ENCODE results near the gene MAP1LC3B2.
"Not testable (repeated sequence)": the region's sequence is repeated elsewhere in the genome, so short reads cannot be mapped to it uniquely, and the experiment has no call there.

DNA sequence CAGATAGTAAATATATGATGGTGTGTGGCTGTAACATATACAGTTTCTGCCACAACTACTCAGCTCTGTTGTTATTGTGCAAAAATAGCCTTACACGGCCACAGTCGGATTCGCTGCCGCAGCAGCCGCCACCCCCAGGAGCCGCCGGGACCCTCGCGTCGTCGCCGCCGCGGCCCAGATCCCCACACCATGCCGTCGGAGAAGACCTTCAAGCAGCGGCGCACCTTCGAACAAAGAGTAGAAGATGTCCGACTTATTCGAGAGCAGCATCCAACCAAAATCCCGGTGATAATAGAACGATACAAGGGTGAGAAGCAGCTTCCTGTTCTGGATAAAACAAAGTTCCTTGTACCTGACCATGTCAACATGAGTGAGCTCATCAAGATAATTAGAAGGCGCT is 16.6 kb downstream of the MAP1LC3B2 start:
- TF ChIP-seq, protein P1, sequence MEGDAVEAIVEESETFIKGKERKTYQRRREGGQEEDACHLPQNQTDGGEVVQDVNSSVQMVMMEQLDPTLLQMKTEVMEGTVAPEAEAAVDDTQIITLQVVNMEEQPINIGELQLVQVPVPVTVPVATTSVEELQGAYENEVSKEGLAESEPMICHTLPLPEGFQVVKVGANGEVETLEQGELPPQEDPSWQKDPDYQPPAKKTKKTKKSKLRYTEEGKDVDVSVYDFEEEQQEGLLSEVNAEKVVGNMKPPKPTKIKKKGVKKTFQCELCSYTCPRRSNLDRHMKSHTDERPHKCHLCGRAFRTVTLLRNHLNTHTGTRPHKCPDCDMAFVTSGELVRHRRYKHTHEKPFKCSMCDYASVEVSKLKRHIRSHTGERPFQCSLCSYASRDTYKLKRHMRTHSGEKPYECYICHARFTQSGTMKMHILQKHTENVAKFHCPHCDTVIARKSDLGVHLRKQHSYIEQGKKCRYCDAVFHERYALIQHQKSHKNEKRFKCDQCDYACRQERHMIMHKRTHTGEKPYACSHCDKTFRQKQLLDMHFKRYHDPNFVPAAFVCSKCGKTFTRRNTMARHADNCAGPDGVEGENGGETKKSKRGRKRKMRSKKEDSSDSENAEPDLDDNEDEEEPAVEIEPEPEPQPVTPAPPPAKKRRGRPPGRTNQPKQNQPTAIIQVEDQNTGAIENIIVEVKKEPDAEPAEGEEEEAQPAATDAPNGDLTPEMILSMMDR (IDR thresholded peaks at IDR 0.05), result not testable (repeated sequence)
- TF ChIP-seq POLR2AphosphoS5 (IDR thresholded peaks at IDR 0.05), result not testable (repeated sequence)

Measured in upper lobe of left lung (tissue), 4 donors.